Mesothelial cell of epicardium (in vitro differentiated cells): ENCODE data around the gene HOXB6. TPM values are rescaled to one million over a fixed set of nuclear protein-coding genes. Genes with fewer than 3 reads are reported as not detected.

Experiments used
- DNase-seq, 2 experiments: peaks; one replicate each; pipeline ENCODE4 v3.0.0; 2021; ENCODE audit warnings: low spot score in 2 of 2; ENCODE audit not compliant: unreplicated experiment in 2 of 2
- H3K27ac Mint-ChIP-seq: 2 replicates; pipeline ENCODE4 v1.8.0; 2021; ENCODE audit warnings: mixed read lengths
- H3K27me3 Mint-ChIP-seq: 2 replicates; pipeline ENCODE4 v1.8.0; 2021; ENCODE audit warnings: low read depth, mixed read lengths
- H3K36me3 Mint-ChIP-seq: 2 replicates; pipeline ENCODE4 v1.8.0; 2021; ENCODE audit warnings: mixed read lengths
- H3K4me1 Mint-ChIP-seq: 2 replicates; pipeline ENCODE4 v1.8.0; 2021; ENCODE audit warnings: mixed read lengths
- H3K4me3 Mint-ChIP-seq: 2 replicates; pipeline ENCODE4 v1.8.0; 2021; ENCODE audit warnings: mild to moderate bottlenecking, moderate library complexity, mixed read lengths
- H3K9me3 Mint-ChIP-seq: 2 replicates; pipeline ENCODE4 v1.8.0; 2021; ENCODE audit warnings: mixed read lengths
- CTCF ChIP-seq: fragments of 200-600 bp; sonication (generic); IDR thresholded peaks from one replicate; pipeline ENCODE4 v1.5.0; 2021; ENCODE audit warnings: antibody characterized with exemption; ENCODE audit not compliant: unreplicated experiment
- total RNA-seq: library from RNA; stranded (reverse); gene quantifications from 3 replicates; pipeline ENCODE4 v1.2.1, GENCODE V29; 2021

HOXB6 gene
- total RNA-seq, 1 donor from 2014 or later: 59.7 TPM

- no peak for DNase-seq
- H3K27me3 Mint-ChIP-seq: no peaks in the 10 kb centered on the region
- peak overlapping the region; percentile 66 for H3K4me3 Mint-ChIP-seq
- H3K27ac Mint-ChIP-seq: peak overlapping the region; percentile 98
- peaks cover 58% of the 10 kb centered on the region for H3K4me1 Mint-ChIP-seq
- no peaks in the 10 kb centered on the region for H3K9me3 Mint-ChIP-seq
- H3K36me3 Mint-ChIP-seq: peaks cover 4% of the 10 kb centered on the region
- no peak for TF ChIP-seq CTCF
These were observed 41.9 kb downstream of the HOXB6 start for GRCh38 chr17:48562934-48563333.

- peak overlapping the region; percentile 66 for H3K4me3 Mint-ChIP-seq
- H3K27ac Mint-ChIP-seq: peak overlapping the region; percentile 98
- TF ChIP-seq CTCF: no peak
- no peaks in the 10 kb centered on the region for H3K9me3 Mint-ChIP-seq
- H3K36me3 Mint-ChIP-seq: peaks cover 4% of the 10 kb centered on the region
- H3K27me3 Mint-ChIP-seq: no peaks in the 10 kb centered on the region
- H3K4me1 Mint-ChIP-seq: peaks cover 65% of the 10 kb centered on the region
- DNase-seq: no peak
These were observed 42.6 kb downstream of the HOXB6 start for GRCh38 chr17:48561884-48562810.

DNA sequence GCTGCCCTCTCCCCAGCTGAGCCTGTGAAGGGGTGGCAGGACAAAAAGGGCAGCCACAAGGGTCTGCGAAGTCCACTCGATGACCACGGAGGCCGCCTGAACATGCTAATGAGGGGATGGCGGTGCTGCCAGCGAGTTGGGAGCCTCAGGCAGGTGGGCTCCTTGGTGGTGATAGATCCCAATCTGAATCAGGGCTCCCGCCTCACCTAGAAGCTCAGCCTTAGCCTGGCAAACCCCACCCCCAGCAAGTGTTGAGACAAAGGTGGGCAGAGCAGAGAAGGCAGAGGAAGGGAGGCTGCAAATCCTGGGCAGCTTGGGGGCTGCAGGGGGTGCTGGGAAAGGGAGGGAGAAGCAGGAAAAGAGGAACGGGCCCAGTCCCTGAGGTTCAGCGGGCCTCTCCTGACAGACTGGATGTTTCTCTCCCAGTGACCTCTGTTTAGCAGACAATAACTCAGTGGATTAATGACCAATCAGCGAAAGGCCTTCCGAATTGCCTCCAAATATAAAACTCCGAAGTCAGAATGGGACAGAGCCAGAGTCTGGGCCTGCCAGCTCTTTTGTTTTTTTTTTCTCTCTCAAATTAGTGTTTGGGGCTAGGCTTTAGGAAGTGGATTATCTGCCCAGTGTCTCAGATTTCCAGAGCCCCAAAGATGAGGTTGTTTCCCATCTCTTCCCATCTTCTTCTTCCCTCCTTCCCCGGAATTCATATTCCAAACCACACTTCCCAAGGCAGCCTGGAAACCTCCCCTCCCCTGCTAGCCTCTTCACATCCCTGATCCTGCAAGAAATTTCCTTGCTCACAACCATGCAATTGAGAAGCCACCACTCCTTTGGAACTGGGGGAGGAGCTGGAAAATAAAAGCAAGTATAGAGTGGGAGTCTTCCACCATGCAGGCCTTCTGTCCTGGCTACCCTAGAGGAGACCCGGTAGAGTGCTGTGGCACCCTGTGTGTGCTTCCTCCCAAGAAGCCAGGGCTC, 44.7 kb downstream of the HOXB6 start:
- H3K9me3 Mint-ChIP-seq: no peaks in the 10 kb centered on the region
- TF ChIP-seq CTCF: no peak
- peak overlapping the region; percentile 99 for H3K27ac Mint-ChIP-seq
- H3K4me3 Mint-ChIP-seq: peak overlapping the region; percentile 61
- DNase-seq: no peak
- peaks cover 83% of the 10 kb centered on the region for H3K4me1 Mint-ChIP-seq
- H3K36me3 Mint-ChIP-seq: peaks cover 4% of the 10 kb centered on the region
- peaks cover under 1% of the 10 kb centered on the region for H3K27me3 Mint-ChIP-seq

GRCh38 chr17:48559122-48559839, 45.5 kb downstream of the HOXB6 start:
- no peak for DNase-seq
- Mint-ChIP-seq H3K27me3 (peaks cover 4% of the 10 kb centered on the region), H3K4me1 (peaks cover 91% of the 10 kb centered on the region), H3K27ac (peak overlapping the region; percentile 99), H3K9me3 (no peaks in the 10 kb centered on the region), H3K4me3 (peak overlapping the region; percentile 61), H3K36me3 (peaks cover 8% of the 10 kb centered on the region)
- no peak for TF ChIP-seq CTCF

DNA sequence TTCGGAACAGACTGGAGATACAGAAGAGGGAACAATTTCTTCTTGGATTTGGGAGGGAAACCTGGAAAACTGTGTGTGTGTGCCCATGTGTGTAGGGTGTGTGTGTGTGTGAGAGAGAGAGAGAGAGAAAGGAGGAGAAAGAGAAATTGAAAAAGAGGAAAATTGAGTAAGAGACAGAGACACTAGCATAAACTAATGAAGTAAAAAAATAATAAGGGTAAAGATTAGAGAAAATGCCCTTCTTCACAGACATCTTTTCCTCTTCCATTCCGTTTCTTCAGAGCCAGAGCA, 46.0 kb downstream of the HOXB6 start:
- peak overlapping the region; percentile 99 for H3K27ac Mint-ChIP-seq
- peaks cover 8% of the 10 kb centered on the region for H3K36me3 Mint-ChIP-seq
- no peak for TF ChIP-seq CTCF
- H3K9me3 Mint-ChIP-seq: no peaks in the 10 kb centered on the region
- H3K4me3 Mint-ChIP-seq: peak overlapping the region; percentile 61
- peaks cover 4% of the 10 kb centered on the region for H3K27me3 Mint-ChIP-seq
- DNase-seq: no peak
- H3K4me1 Mint-ChIP-seq: peaks cover 95% of the 10 kb centered on the region
